Body of pancreas (tissue), 4 donors: ENCODE results near the gene GNB1L.

Experiments
- CTCF ChIP-seq, 7 experiments: fragments of 450-650 bp in 4 of 7; fragments of 200-600 bp in 3 of 7; sonication (generic) in 3 of 7; IDR thresholded peaks; one replicate each; pipeline ENCODE4 v1.5.1; 2016 to 2019; ENCODE audit warnings: antibody characterized with exemption in 7 of 7
- POLR2A ChIP-seq, 3 donors: fragments of 450-650 bp; IDR thresholded peaks; one replicate each; pipeline ENCODE4 v1.6.1; 2016; ENCODE audit warnings: antibody characterized with exemption in 3 of 3, mild to moderate bottlenecking in 2 of 3

GRCh38 chr22:19734837-19735382 lies 119.8 kb downstream of the GNB1L start:
- TF ChIP-seq POLR2A (IDR thresholded peaks at IDR 0.05) = no peak
- no peak for TF ChIP-seq CTCF (IDR thresholded peaks at IDR 0.05)
